Ishikawa (cell line): ENCODE results near the gene FIGLA.

Experiments used
- CEBPB ChIP-seq: IDR thresholded peaks from 2 replicates; pipeline ENCODE4 v1.6.1; 2012
- CREB1 ChIP-seq: IDR thresholded peaks from 2 replicates; pipeline ENCODE4 v1.6.1; 2012; ENCODE audit warnings: low read depth
- EGR1 ChIP-seq: IDR thresholded peaks from 2 replicates; pipeline ENCODE4 v1.6.1; 2012
- EP300 ChIP-seq: IDR thresholded peaks from 2 replicates; pipeline ENCODE4 v1.6.1; 2012; ENCODE audit warnings: borderline replicate concordance
- FOXM1 ChIP-seq: IDR thresholded peaks from 2 replicates; pipeline ENCODE4 v1.6.1; 2012; ENCODE audit warnings: low read depth, borderline replicate concordance
- MAX ChIP-seq: IDR thresholded peaks from 2 replicates; pipeline ENCODE4 v1.6.1; 2012
- NFIC ChIP-seq: IDR thresholded peaks from 2 replicates; pipeline ENCODE4 v1.6.1; 2012
- RAD21 ChIP-seq: IDR thresholded peaks from 2 replicates; pipeline ENCODE4 v1.6.1; 2012; ENCODE audit warnings: low read depth
- REST ChIP-seq: IDR thresholded peaks from 2 replicates; pipeline ENCODE4 v1.6.1; 2012; ENCODE audit warnings: low read depth, mild to moderate bottlenecking
- TAF1 ChIP-seq: IDR thresholded peaks from 2 replicates; pipeline ENCODE4 v1.6.1; 2012; ENCODE audit warnings: low read depth, mild to moderate bottlenecking
- TCF12 ChIP-seq: IDR thresholded peaks from 2 replicates; pipeline ENCODE4 v1.6.1; 2012; ENCODE audit warnings: low read depth
- TEAD4 ChIP-seq: IDR thresholded peaks from 2 replicates; pipeline ENCODE4 v1.6.1; 2012
- USF1 ChIP-seq: IDR thresholded peaks from 2 replicates; pipeline ENCODE4 v1.6.1; 2012
- YY1 ChIP-seq: IDR thresholded peaks from 2 replicates; pipeline ENCODE4 v1.6.1; 2012; ENCODE audit warnings: low read depth
- ZBTB7A ChIP-seq: IDR thresholded peaks from 2 replicates; pipeline ENCODE4 v1.6.1; 2012; ENCODE audit warnings: low read depth

The FIGLA gene

GRCh38 chr2:70743068-70743467 is 47.4 kb downstream of the FIGLA start:
- TF ChIP-seq TCF12 (no peak), EGR1 (no peak), NFIC (no peak), FOXM1 (no peak), USF1 (no peak), ZBTB7A (no peak), REST (no peak)

- TF ChIP-seq RAD21 (no peak), ZBTB7A (no peak), TEAD4 (no peak), REST (no peak), TAF1 (no peak), FOXM1 (no peak), CREB1 (no peak), EP300 (no peak), MAX (no peak), TCF12 (no peak), USF1 (no peak)
Observed at GRCh38 chr2:70738159-70738558, 52.3 kb downstream of the FIGLA start.

- TF ChIP-seq ZBTB7A, result no peak
- TF ChIP-seq MAX, result no peak
- no peak for TF ChIP-seq TCF12
- no peak for TF ChIP-seq TAF1
- no peak for TF ChIP-seq EGR1
- TF ChIP-seq REST, result no peak
- TF ChIP-seq CREB1, result no peak
- TF ChIP-seq EP300, result no peak
- no peak for TF ChIP-seq YY1
- TF ChIP-seq RAD21, result no peak
- TF ChIP-seq FOXM1, result no peak
- TF ChIP-seq NFIC, result no peak
- TF ChIP-seq CEBPB, result no peak
- no peak for TF ChIP-seq TEAD4
- TF ChIP-seq USF1, result no peak
Observed at GRCh38 chr2:70735071-70735470, 55.4 kb downstream of the FIGLA start.

GRCh38 chr2:70733646-70734180 is 56.7 kb downstream of the FIGLA start:
- TF ChIP-seq TAF1 (no peak), FOXM1 (no peak), RAD21 (no peak), MAX (no peak), CREB1 (no peak), EGR1 (no peak), ZBTB7A (no peak), EP300 (no peak), USF1 (no peak), YY1 (no peak), CEBPB (no peak), REST (no peak)
